Cardiac septum (tissue), 1 donor: ENCODE results near the gene SLC30A1. TPM values are rescaled to one million over a fixed set of nuclear protein-coding genes. Genes with fewer than 3 reads are reported as not detected.
"Not testable (repeated sequence)": the region's sequence is repeated elsewhere in the genome, so short reads cannot be mapped to it uniquely, and the experiment has no call there.

ENCODE experiments used
- DNase-seq: peaks from one replicate; pipeline ENCODE4 v3.0.0-alpha.2; 2020; ENCODE audit warnings: low spot score
- intact Hi-C: fragments of 100-400 bp; cut with DNase I; formaldehyde crosslinking; loops from one replicate; pipeline ENCODE4 v1.14.0; 2022
- total RNA-seq: library from RNA; stranded (reverse); fragmentation: NEBNext Ultra II Directional; extraction: Animal tissue kit (Norgen Biotek cat#: 25700); gene quantifications from one replicate; pipeline ENCODE4 v1.2.1, GENCODE V29; 2021
- donor health status: DM: no; HTN: no; CAD: no.

The SLC30A1 gene
- total RNA-seq, 1 donor from 2014 or later = 16.3 TPM

DNA sequence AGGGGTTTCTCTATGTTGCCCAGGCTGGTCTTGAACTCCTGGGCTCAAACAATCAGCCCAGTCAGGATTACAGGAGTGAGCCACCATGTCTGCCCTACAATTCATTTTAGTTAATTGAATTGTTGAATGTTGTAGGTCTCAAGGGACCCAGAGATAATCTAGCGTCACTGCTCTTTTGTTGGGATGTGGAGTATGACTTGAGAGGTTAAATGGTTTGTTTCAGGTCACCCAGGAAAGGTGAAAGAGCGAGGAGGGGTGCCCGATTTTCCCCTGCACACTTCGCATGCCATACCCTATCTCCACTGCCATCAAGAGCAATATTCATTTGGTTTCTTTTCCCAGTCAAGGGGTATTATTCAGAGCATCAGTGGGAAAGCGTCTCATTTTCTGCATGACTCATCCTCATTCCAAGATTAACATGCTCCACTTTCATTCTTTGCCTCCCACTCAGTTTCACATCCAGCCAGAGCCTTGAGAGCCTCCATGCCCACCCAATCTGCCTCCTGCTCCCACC lies 13.1 kb upstream of the SLC30A1 start:
- intact Hi-C loops = loop anchor here (2.0 kb wide), 1 partner anchor 13 kb away; the partner anchor contains the start of gene SLC30A1
- no peak for DNase-seq

DNA sequence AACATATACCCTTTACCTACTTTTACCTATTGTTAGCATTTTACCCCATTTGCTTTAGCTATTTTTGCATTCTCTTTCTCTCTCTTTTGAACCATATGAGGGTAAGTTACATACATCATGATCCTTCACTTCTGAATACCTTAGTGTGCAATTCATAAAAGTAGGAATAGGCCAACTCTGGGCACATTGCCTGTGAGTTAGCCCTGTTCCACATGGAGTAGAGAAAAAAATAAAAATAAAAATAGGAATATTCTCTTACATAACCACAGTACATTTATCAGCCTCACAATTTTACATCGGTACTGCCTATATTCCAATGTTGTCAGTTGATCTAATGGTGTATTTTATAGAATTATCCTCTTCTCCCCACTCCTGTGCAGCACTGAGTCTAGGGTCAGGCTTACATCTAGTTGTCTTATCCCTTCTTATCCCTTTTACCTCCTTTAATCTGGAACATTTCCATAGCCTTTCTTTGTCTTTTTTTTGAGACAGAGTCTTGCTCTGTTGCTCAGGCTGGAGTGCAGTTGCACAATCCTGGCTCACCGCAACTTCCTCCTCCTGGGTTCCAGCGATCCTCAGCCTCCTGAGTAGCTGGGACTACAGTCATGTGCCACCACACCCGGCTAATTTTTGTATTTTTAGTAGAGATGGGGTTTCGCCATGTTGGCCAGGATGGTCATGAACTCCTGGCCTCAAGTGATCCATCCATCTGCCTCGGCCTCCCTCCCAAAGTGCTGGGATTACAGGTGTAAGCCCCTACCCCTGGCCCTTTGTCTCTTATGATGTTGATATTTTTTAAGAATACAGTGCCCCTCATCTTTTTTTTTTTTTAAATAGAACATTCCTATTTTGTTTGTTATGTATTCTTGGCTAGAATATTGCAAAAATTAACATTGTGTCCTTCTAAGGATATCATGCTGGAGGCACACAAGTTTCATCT lies 11.1 kb upstream of the SLC30A1 start:
- DNase-seq = peak; percentile 93
- intact Hi-C loops = no loop called here

DNA sequence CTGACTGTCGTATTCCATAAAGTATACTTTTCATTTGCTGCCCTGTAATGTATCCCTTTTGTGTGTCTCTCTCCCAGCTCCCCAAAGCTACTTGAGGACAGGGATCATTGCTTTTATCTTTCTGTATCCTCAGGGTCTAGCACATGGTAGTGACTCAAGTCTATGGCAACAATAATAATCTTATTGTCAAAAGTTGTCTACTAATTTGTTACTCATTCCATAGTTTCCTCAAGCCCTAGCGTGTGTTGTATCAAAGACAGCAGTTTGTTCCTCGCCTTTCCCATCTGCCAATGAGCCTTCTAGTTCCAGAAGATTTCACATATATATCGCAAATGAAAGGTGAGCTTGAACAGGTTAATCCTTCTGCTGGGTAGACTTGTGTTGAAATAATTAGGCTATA lies 9.8 kb upstream of the SLC30A1 start:
- no peak for DNase-seq
- intact Hi-C loops = no loop called here

DNA sequence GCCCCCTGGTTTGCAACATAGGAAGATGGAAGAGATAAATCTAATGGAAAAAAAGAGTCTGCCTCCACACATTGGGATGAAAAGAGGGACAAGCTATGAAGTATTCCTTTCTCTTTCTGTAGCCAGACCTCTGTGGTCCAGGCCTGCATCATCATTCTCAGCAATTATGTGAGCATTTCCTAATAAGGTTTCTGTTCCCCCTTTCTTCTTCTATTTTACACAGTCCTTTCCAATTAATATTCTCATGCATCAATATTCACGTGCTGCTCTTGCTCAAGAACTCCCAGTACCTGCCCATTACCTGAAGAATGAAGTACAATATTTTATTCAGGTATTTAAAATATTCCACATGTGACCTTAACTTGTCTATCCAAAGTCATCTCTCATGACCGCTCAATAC lies 8.2 kb upstream of the SLC30A1 start:
- intact Hi-C loops = no loop called here
- DNase-seq = no peak

DNA sequence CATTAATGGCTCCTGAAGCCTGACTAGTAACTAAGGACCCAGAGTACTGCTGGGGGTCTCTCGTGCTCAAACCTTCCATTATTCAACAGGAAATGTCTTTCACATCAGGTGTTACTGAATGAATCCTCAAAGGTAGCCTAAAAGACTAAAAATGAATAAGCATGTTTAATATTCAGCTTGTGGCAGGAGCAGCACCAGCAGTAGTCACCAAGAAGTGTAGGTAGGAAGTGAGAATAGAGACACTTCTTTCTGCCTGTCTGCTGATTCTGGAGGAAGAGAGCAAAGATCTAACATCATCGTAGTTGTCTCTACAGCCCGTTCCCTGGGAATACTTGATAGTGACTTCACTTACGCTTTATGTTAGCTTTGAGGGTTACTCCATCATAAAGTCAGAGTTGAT lies 7.6 kb upstream of the SLC30A1 start:
- intact Hi-C loops = no loop called here
- DNase-seq = no peak

DNA sequence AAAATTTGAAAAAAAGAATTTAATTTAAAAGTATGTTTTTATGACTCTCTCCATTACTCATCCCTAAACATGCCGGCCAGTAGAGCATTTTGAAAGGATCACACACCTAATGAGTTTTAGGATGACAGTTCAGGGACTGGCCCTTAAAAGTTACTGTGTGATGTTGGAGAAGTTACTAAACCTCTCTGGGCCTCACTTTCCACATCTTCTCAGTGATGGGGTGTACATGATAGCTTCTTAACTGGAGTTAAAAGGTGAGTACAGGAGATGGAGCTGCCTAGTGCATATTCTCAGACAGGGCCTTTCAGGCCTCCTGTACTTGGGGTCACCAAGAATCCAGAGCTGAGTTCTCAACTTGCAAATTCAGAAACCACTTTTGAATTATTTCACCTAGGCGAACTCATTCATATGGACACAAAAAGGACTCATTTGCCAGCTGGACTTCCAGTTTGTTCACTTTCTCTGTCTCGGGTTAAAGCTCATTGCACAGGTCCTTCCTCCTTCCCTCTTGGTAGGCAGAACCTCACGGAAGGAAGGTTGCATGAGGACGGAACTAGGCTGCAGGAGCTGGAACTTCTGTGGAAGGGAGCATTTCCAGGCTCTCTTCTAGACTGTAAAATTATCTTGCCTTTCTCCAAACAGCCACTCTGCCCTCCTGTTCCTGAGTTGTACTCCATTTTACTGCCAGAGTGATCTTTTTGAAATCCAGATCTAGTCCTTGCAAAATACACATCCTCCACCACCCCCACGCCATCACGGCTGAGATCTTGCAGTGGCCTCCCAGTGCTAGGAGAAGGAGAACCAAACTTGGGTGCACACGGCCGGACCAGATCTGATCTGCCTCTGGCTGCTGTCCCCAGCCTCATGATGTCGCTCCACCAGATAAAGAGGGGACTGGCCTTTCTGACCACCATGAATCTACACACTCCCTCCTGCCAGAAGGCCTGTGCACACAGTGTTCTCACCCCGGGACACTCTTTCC lies 4.3 kb upstream of the SLC30A1 start:
- no peak for DNase-seq
- intact Hi-C loops = no loop called here

DNA sequence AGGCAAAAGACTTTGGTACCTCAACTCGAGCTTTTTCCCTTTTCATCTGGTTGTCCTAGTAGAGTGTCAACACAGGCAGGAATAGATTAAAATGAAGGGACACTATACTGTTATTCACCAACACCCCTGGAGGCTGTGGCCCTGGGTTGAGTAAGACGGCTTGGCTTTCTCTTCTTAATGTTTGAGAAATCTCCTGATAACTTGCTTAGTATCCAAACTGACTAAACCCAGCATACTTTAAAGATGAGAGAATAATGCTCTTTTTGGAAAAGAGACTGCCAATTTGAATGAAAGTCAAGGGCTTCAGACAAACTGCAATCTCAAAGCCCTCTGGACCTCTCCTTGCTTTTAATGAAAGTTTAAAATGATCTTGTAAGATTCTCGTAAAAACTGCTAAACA lies 2.6 kb upstream of the SLC30A1 start:
- intact Hi-C loops = no loop called here
- no peak for DNase-seq

DNA sequence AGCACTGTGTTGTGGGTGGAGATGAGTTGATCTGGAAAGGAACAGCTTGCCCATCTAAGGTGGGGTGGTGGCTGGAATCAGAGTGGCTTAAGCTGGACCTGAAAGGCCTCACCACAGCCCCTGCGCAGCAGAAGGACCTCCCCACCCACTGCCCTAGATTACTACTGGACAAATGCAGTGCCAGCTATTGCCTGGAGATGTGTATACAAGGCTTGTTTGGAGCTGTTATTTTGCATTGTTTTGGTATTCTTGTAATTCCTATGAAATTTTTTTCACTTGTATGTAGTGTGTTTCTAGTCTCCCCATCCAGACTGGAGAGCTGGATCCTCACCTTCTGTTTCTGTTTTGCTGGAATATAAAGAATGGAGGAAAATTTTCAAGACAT lies 1.3 kb upstream of the SLC30A1 start:
- DNase-seq = no peak

DNA sequence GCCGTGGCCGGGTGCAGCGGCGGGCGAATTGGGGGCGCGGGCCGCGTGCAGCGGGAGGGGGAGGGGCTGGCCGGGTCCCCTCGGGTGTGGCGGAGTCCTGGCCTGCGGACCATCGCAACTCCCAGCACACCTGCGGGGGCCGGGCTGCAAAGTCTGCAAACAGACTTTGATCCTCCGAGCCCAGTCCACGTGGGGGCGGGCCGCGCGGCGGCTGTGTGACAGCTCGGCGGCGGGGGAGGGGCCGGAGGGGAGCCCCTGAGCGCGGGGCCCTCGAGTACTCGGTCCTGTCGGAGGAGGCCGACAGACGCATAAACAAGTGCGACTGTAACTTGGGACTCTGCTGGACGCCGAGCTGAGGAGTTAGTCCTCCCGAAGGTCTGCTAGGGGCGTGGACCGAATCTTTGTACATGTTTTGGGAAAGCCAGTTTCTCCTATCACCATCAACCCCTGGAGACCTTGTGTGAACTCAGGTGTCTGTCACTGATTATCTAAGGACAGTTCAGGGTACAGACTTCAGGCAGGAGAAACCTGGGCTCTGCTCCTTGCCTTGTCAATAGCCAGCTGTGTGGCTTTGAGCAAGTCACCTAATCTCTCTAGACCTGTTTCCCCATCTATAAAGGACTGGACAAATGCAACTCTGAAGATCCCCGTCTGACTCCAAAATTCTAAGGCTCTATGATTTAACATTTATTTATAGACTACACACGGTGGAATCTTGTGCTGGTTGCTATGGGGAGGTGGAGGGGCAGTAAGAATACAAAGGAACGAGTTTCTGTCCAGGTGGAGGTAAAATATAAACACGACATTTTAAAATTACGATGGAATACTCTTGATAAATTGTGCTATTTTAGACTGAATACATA lies 710 bp upstream of the SLC30A1 start:
- DNase-seq = no peak
- intact Hi-C loops = loop anchor here (1.0 to 5.0 kb wide), 4 partner anchors 13 to 249 kb away; no protein-coding TSS in a partner anchor

More for the DNA sequence above, 1.3 kb upstream of the SLC30A1 start:
- intact Hi-C loops = no loop called here

DNA sequence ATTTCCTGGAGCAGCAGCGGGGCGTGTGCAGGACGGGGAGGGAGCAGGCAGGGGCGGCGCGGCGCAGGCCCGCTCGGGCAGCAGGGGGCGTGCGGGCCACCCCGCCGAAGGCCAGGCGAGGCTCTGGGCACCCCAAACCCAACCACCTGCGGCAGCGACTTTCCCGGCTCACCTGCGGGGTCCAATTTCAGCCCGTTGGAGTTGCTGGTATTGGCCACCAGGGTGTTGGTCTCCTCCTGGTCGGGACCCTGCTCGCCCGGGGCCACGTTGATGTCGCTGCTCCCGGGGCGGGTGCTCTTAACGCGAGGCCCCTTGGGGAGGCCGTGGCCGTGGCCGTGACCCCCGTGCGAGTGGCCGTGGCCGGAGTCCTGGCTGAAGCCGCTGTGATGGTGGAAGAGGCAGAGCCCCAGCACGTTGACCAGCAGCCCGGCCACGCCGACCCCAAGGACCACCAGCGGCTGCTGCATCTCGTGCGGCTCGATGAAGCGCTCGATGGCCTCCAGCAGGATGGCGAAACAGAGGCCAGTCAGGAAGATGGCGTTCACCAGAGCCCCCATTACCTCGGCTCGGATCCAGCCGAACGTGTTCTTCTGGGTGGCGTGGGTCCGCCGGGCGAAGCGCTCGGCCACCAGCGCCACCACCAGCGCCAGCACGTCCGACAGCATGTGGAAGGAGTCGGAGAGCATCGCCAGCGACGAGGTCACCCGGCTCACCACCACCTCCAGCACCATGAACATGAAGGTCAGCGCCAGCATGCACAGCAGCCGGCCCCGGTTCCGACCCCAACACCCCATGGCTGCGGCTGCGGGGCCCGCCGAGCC lies 932 bp downstream of the SLC30A1 start:
- intact Hi-C loops = loop anchor here (1.0 to 5.0 kb wide), 5 partner anchors 15 to 251 kb away; no protein-coding TSS in a partner anchor
- peak; percentile 92 for DNase-seq

DNA sequence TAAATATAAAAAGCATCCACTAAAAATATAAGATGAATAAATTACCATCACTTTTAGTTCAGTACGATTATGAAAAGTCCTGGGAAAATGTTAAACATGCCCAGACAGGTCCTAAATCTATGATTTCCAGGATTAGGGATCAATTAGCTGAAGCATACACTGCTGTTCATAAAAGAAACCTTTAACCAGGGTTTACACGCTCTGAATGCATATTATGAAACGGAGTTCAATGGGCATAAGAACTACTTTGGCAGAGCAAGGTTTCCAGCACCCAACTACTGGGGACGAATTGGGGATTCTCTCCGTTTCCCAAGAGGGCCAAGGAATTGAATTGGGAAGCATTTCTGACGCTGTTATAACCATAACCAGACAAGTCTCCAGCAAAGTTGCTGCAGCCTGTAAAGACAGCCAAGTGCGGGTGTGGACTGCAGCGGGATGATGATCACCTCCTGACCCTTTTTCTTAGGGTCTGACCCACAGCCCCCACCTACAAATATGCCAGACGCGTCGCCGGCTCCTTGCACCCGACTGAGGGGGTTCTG lies 1.6 kb downstream of the SLC30A1 start:
- intact Hi-C loops = loop anchor here (1.0 to 5.0 kb wide), 3 partner anchors 35 to 78 kb away; no protein-coding TSS in a partner anchor

DNA sequence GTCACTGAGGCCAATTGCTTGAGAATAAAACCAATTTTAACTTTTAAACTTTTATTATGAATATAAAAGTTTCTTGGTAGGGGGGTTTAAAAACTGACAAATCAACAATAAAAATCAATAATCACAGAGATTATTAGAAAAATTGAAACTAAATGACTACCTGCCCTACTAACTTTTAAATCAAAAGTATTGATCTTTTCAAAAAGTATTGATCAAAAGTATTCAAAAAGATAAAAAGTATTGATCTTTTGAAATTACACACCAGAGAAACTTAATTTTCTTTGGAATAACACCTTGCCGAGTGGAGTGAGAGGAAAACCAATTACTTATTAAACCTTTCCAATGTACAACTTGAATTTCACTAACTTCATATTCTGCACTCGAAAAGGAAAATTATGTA lies 2.2 kb downstream of the SLC30A1 start:
- intact Hi-C loops = loop anchor here (1.0 to 5.0 kb wide), 3 partner anchors 36 to 79 kb away; no protein-coding TSS in a partner anchor
- DNase-seq = no peak

More for the DNA sequence above, 1.6 kb downstream of the SLC30A1 start:
- no peak for DNase-seq

DNA sequence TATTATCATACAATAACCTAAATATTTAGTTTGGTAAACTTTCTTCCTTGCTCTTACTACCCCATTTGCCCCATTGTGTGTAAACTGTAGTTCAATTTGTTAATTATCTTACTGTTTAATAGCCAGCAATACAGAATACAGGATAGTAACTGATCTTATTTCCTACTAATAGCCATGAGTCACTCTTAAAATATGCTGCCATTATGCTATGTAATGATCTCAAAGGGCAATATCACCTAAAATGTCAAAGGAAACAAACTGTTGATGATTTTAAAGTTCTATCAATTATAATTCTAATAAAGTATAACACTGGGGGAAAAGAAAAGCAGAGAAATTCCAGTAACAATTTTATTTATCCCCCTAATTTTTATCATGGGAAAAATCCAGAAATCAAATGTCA lies 4.3 kb downstream of the SLC30A1 start:
- intact Hi-C loops = loop anchor here (5.0 kb wide), 1 partner anchor 38 kb away; no protein-coding TSS in a partner anchor
- no peak for DNase-seq

DNA sequence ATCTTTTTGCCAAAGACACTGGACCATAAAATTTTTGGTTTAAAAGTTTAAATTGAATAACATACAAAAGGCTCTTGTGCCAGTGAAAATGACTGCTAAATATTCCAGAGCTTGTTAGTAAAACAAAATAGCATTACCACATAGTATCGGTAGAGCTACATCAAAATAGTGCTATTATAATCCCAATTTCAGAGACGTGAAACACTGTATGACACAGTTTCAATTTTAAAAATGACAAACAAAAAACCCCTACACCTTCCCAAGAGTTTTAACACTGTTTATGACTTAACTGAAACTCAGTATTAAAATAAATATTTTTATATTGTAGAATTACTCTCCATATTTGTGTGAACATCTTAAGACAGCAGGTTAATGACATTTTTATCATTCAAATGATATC lies 7.0 kb downstream of the SLC30A1 start:
- intact Hi-C loops = no loop called here

DNA sequence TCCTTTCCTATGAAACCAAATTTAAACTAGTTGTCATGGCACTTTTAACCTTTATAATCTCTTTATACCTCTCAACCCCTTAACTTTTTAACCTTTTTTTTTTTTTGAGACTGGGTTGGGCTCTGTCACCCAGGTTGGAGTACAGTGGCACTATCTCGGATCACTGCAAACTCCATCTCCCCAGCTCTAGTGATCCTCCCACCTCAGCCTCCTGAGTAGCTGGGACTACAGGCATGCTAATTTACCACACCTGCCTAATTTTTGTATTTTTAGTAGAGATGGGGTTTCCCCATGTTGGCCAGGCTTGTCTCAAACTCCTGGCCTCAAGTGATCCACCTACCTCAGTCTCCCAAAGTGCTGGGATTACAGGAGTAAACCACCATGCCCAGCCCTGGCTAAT lies 8.6 kb downstream of the SLC30A1 start:
- intact Hi-C loops = not testable (repeated sequence)

More for the DNA sequence above, 7.0 kb downstream of the SLC30A1 start:
- DNase-seq = no peak

DNA sequence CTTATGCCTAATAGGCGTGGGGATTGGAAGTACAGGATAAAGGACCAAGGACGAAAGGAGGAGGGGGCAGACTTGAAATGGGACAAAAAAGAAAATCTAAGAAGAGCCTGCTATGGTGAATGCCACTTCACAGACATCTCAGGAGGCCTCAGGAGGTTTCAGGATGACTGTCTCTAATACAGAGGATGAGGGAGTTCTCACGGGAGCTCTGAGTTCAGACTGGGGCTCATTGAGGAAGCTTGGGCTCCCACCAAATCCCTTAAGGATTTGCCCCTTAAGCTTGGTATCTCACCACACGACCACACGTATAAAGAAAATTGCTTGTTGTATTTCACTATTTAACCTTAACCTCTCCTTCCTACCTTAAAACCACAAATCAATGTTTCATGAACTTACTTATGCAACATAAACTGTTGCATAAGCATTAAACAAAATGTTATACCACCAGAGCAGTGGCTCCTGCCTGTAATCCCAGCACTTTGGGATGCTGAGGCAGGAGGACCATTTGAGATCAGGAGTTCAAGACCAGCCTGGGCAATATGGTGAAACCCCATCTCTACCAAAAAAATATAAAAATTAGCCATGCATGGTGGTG lies 12.4 kb downstream of the SLC30A1 start:
- intact Hi-C loops = no loop called here
- no peak for DNase-seq

More for the DNA sequence above, 8.6 kb downstream of the SLC30A1 start:
- not testable (repeated sequence) for DNase-seq

DNA sequence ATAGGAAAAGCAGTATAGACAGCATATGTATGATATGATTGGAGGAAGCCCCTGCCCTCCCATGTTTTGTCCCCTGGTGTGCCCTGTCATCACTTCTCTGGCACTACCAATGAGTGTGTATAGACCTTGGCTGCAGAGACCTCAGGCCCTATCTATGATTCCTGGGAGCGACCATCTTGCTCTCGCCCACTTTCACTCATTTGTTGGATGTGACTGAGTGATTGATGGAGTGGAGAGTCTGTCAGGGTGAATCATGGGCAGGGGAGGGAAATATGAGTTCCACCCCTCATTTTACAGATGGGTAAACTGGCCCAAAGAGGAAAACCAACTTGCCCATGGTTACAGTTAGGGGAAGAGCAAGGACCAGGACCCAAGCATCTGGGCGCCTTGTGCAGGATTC lies 14.9 kb downstream of the SLC30A1 start:
- DNase-seq = no peak
- intact Hi-C loops = no loop called here
